Stimulated activated CD4-positive, alpha-beta T cell treated with anti-CD3 and anti-CD28 coated beads, TNF-alpha, amount 100 ng/mL, for 48 hours (primary cell): ENCODE measurements around the gene CHTF18.

Source experiments
- DNase-seq, 3 donors: peaks; one replicate each; pipeline ENCODE4 v3.0.0-alpha.2; 2020; ENCODE audit warnings: low read depth in 3 of 3

CHTF18 gene

GRCh38 chr16:760545-761343, 27.7 kb upstream of the CHTF18 start, which contains the start of gene MSLN:
MSLN (plus strand) TSS chr16:760734; CDS start chr16:762681, 1,947 bp downstream.
- no peak for DNase-seq

- no peak for DNase-seq
Measured at GRCh38 chr16:761625-762513, 26.6 kb upstream of the CHTF18 start.

DNA sequence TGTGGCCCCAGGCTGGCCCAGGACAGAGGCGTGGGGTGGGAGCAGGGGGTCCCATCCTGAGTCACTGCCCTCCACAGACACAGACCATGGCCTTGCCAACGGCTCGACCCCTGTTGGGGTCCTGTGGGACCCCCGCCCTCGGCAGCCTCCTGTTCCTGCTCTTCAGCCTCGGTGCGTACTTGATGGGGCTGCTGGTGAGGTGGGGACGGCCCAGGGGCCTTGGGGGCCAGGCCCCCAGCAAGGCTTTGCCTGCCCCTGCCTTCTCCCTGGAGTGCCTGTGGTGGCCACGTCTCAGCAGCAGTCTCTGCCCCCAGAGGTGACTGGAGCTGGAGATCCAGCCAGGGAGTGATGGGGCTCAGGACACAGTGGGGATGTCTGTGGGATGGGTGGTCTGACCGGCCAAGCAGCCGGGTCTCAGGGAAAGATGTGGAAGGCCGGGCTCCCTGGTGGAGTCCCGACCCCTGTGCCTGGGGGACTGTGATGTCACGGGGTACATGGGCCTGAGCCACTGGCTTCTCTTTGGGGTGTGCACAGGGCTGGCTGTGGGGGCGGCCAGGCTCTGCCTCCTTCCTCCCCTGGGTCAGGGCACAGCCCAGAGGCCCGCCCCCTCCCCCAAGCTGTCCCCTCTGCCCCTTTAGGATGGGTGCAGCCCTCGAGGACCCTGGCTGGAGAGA, 25.7 kb upstream of the CHTF18 start:
- DNase-seq = no peak

- no peak for DNase-seq
Measured at GRCh38 chr16:763369-764183, 24.8 kb upstream of the CHTF18 start.

- no peak for DNase-seq
Measured at GRCh38 chr16:764184-764750, 24.2 kb upstream of the CHTF18 start.

DNA sequence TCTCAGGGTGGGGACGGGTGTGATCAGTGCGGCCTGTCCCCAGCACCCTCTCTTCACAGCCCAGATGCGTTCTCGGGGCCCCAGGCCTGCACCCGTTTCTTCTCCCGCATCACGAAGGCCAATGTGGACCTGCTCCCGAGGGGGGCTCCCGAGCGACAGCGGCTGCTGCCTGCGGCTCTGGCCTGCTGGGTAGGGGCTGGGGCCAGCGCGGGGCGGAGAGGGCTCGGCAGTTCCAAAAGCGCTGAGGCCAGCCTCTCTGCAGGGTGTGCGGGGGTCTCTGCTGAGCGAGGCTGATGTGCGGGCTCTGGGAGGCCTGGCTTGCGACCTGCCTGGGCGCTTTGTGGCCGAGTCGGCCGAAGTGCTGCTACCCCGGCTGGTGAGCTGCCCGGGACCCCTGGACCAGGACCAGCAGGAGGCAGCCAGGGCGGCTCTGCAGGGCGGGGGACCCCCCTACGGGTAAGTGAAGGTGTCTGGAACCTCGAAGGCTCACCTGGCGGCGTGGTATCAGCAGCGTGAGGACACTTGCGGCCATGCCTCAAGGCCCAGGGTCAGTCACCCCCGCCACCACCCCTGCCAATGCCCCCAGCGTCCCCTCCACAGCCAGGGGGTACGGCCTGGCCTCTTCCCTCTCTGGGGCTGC, 23.5 kb upstream of the CHTF18 start:
- DNase-seq = no peak

DNA sequence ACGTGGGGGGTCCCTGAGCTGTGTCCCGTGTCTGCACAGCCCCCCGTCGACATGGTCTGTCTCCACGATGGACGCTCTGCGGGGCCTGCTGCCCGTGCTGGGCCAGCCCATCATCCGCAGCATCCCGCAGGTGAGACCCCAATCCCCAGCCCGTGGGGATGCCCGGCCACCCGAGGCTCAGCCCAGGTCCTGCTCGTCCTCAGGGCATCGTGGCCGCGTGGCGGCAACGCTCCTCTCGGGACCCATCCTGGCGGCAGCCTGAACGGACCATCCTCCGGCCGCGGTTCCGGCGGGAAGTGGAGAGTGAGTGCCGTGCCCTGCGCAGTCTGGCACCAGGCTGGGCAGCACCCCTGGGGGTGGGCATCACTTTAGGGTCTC, 22.9 kb upstream of the CHTF18 start:
- no peak for DNase-seq

DNA sequence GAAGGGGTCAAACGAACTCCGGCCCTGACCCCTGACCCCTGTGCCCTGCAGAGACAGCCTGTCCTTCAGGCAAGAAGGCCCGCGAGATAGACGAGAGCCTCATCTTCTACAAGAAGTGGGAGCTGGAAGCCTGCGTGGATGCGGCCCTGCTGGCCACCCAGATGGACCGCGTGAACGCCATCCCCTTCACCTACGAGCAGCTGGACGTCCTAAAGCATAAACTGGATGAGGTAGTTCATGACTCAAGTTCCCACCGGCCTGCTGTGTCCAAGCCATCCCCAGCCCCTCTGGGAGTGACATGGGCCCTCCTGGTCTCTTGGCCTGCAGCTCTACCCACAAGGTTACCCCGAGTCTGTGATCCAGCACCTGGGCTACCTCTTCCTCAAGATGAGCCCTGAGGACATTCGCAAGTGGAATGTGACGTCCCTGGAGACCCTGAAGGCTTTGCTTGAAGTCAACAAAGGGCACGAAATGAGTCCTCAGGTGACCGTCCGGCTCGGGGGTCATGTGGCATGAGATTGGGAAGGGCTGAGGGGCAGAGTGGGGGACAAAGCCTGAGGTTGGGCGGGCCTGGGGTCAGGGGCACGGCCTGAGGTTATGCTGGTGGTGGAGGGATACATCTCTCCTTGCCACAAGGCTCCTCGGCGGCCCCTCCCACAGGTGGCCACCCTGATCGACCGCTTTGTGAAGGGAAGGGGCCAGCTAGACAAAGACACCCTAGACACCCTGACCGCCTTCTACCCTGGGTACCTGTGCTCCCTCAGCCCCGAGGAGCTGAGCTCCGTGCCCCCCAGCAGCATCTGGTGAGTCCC, 22.2 kb upstream of the CHTF18 start:
- no peak for DNase-seq

DNA sequence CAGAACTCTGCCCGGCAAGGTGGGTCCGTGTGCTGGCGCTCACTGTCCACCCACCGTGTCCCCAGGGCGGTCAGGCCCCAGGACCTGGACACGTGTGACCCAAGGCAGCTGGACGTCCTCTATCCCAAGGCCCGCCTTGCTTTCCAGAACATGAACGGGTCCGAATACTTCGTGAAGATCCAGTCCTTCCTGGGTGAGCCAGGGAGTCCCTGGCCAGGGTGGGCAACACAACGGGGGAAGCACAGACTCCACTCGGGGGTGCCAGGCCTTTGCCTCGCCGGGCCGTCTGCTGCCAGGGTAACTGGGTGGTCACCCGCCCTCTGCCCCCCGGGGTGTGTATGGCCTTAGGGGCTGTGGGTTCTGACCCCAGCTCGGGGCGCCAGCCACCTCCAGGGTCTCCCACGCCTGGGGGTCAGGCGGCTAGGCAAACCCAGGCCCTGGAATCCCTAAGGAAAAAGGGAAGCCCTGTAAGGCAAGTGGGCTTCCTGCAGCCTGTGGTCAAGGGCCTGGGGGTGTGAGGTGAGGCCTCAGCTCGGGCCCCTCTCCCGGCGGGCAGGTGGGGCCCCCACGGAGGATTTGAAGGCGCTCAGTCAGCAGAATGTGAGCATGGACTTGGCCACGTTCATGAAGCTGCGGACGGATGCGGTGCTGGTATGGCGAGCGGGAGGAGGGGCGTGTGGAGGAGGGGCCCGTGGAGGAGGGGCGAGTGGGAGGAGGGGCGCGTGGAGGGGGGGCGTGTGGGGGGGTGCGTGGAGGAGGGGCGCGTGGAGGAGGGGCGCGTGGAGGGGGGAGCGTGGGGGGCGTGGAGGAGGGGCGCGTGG, 21.4 kb upstream of the CHTF18 start:
- DNase-seq = no peak

- no peak for DNase-seq
Measured at GRCh38 chr16:767743-768235, 20.6 kb upstream of the CHTF18 start.

DNA sequence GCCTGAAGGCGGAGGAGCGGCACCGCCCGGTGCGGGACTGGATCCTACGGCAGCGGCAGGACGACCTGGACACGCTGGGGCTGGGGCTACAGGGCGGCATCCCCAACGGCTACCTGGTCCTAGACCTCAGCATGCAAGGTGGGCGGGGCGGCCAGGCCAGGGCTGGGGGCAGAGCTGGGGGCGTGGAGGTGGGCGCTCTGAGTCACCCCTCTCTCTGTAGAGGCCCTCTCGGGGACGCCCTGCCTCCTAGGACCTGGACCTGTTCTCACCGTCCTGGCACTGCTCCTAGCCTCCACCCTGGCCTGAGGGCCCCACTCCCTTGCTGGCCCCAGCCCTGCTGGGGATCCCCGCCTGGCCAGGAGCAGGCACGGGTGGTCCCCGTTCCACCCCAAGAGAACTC, 20.0 kb upstream of the CHTF18 start:
- DNase-seq = no peak

DNA sequence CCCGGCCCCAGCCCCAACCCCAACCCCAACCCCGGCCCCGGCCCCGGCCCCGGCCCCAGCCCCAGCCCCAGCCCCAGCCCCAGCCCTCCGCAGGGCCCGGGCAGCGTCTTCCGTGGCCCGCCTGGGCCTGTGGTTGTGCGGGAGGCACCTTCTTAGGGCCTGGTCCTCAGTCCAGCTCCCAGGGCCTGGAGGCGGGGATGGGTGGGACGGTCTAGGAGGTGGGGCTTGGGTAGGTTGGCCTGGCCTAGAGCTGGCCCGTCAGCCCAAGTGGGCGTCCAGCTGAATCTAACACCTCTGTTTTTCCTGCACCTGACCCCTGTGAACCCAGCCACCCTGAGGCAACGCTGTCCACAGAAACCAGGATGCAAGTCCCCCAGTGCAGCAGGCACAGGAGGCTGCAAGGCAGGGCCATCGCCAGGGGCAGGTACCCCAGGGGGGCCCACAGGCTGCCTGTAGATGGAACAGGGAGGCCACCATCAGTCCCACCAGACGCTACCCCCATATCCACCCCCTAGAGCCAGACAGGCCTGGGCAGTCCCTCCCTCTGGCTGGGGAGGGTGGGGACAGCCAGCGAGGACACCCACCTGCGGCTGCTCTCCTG, 19.1 kb upstream of the CHTF18 start:
- DNase-seq = no peak

GRCh38 chr16:769934-770333, 18.5 kb upstream of the CHTF18 start:
- no peak for DNase-seq

DNA sequence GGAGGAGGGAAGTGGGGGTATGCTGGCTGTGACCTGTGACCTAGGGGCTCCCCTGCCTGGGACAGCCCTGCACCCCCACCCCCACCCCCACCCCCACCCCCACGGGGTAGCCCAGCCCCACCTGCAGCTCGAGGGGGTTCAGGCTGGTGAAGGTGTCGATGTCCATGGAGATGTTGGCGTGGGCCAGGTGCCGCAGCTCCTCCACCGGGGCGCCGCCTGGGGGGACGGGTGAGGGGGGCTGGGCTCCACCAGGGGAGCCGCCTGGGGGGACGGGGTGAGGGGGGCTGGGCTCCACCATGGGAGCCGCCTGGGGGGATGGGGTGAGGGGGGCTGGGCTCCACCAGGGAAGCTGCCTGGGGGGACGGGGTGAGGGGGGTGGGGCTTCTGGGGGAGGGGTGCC, 18.0 kb upstream of the CHTF18 start:
- no peak for DNase-seq

DNA sequence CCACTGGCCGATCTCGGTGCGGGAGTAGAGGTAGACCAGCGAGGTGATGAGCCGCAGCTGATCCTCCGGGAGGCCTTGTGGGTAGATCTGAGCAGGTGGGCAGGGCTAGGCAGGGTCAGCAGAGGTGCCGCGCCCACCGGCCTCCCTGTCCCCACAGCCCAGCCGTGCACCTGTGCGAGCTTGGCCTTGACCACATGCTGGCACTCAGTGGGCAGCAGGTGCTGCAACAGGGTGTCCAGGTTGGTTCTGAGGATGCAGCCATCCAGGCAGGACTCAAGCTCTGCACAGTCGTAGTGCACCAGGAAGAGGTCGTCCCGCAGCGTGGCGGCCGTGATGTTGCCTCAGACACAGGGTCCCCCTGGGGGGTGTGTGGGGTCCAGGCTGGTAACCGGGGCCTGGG, 15.5 kb upstream of the CHTF18 start:
- no peak for DNase-seq

- no peak for DNase-seq
Measured at GRCh38 chr16:774086-775001, 14.1 kb upstream of the CHTF18 start.

DNA sequence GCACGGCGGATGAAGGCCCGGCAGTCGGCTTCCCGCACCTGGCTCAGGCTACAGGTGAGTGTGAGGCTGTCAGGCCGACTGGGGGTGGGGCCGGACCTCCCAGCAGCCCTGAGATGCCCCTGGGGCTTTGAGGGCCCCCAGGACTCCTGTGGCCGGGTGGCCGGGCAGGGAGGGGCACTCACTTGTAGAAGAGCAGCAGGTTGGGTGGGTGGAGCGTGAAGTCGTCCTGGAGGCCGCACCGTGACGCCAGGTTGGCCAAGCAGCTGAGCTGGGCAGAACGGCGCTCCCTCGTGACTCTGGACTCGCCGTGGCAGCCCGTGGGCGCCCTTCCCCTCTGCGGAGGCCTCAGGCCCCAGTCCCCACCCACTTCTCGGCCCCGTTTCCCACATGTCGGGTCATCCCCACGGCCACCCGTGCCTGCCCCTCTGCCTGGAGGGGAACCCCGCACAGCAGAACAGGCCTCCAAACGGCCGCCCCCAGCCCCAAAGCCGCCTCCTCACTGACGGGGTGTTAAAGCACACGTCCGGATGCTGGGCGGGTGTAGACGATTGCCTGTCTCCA, 13.1 kb upstream of the CHTF18 start:
- DNase-seq = no peak
